ENCODE data around the gene GINS3. TPM values are rescaled to one million over a fixed set of nuclear protein-coding genes. Genes with fewer than 3 reads are reported as not detected.

The GINS3 gene
- total and polyA plus RNA-seq, 4 donors, result 0.59 to 2.2 (median 1.4) TPM

- no peak for ATAC-seq (ENCODE audit: low FRiP score)
- Histone ChIP-seq H3K9me3 (ENCODE audit: control insufficient read depth, low read length) (no peaks in the 10 kb centered on the region), H3K4me1 (ENCODE audit: control insufficient read depth in 1 of 2, insufficient read depth in 2 of 2, low read length in 2 of 2) (no peaks in the 10 kb centered on the region), H3K27ac (ENCODE audit: low read depth in 1 of 2, low read length in 2 of 2) (no peak overlapping the region), H3K4me3 (ENCODE audit: low read length in 2 of 2) (no peak overlapping the region), H3K27me3 (ENCODE audit: control insufficient read depth in 1 of 2, insufficient read depth in 2 of 2, low read length in 1 of 2) (no peaks in the 10 kb centered on the region), H3K36me3 (ENCODE audit: control insufficient read depth in 1 of 2, insufficient read depth in 2 of 2, low read length in 1 of 2) (no peaks in the 10 kb centered on the region)
- no peak for DNase-seq
- intact Hi-C loops (cut with DNase I), result no loop called here
- WGBS, 2 donors, result 30 to 38% methylated on average over 5 of the region's 5 CpGs
Observed at GRCh38 chr16:58417600-58417999, 25.3 kb downstream of the GINS3 start.

GRCh38 chr16:58418026-58418425 is 25.8 kb downstream of the GINS3 start:
- 89 to 90% methylated on average over 7 of the region's 7 CpGs for WGBS, 2 donors
- Histone ChIP-seq H3K27ac (ENCODE audit: low read depth in 1 of 2, low read length in 2 of 2) (no peak overlapping the region), H3K27me3 (ENCODE audit: control insufficient read depth in 1 of 2, insufficient read depth in 2 of 2, low read length in 1 of 2) (no peaks in the 10 kb centered on the region), H3K36me3 (ENCODE audit: control insufficient read depth in 1 of 2, insufficient read depth in 2 of 2, low read length in 1 of 2) (no peaks in the 10 kb centered on the region), H3K9me3 (ENCODE audit: control insufficient read depth, low read length) (no peaks in the 10 kb centered on the region), H3K4me3 (ENCODE audit: low read length in 2 of 2) (no peak overlapping the region), H3K4me1 (ENCODE audit: control insufficient read depth in 1 of 2, insufficient read depth in 2 of 2, low read length in 2 of 2) (no peaks in the 10 kb centered on the region)
- DNase-seq, result no peak
- ATAC-seq (ENCODE audit: low FRiP score), result no peak
- intact Hi-C loops (cut with DNase I), result no loop called here

GRCh38 chr16:58418601-58419000 is 26.3 kb downstream of the GINS3 start:
- DNase-seq (no peak), ATAC-seq (ENCODE audit: low FRiP score) (peak; percentile 26)
- Histone ChIP-seq H3K27me3 (ENCODE audit: control insufficient read depth in 1 of 2, insufficient read depth in 2 of 2, low read length in 1 of 2) (no peaks in the 10 kb centered on the region), H3K4me1 (ENCODE audit: control insufficient read depth in 1 of 2, insufficient read depth in 2 of 2, low read length in 2 of 2) (no peaks in the 10 kb centered on the region), H3K9me3 (ENCODE audit: control insufficient read depth, low read length) (no peaks in the 10 kb centered on the region), H3K27ac (ENCODE audit: low read depth in 1 of 2, low read length in 2 of 2) (no peak overlapping the region), H3K4me3 (ENCODE audit: low read length in 2 of 2) (no peak overlapping the region), H3K36me3 (ENCODE audit: control insufficient read depth in 1 of 2, insufficient read depth in 2 of 2, low read length in 1 of 2) (no peaks in the 10 kb centered on the region)
- intact Hi-C loops (cut with DNase I), result no loop called here
- WGBS, 2 donors, result 23 to 25% methylated on average over 4 of the region's 4 CpGs

- Histone ChIP-seq H3K4me1 (ENCODE audit: control insufficient read depth in 1 of 2, insufficient read depth in 2 of 2, low read length in 2 of 2) (no peaks in the 10 kb centered on the region), H3K36me3 (ENCODE audit: control insufficient read depth in 1 of 2, insufficient read depth in 2 of 2, low read length in 1 of 2) (no peaks in the 10 kb centered on the region), H3K27ac (ENCODE audit: low read depth in 1 of 2, low read length in 2 of 2) (no peak overlapping the region), H3K27me3 (ENCODE audit: control insufficient read depth in 1 of 2, insufficient read depth in 2 of 2, low read length in 1 of 2) (no peaks in the 10 kb centered on the region), H3K9me3 (ENCODE audit: control insufficient read depth, low read length) (no peaks in the 10 kb centered on the region), H3K4me3 (ENCODE audit: low read length in 2 of 2) (no peak overlapping the region)
- intact Hi-C loops (cut with DNase I), result no loop called here
- WGBS, 2 donors, result 60% methylated on average over 15 of the region's 15 CpGs
- ATAC-seq (ENCODE audit: low FRiP score) (no peak), DNase-seq (no peak)
Observed at GRCh38 chr16:58419241-58419990, 27.1 kb downstream of the GINS3 start.

- no peak for DNase-seq
- 36 to 42% methylated on average over 7 of the region's 7 CpGs for WGBS, 2 donors
- Histone ChIP-seq H3K27ac (ENCODE audit: low read depth in 1 of 2, low read length in 2 of 2) (no peak overlapping the region), H3K27me3 (ENCODE audit: control insufficient read depth in 1 of 2, insufficient read depth in 2 of 2, low read length in 1 of 2) (no peaks in the 10 kb centered on the region), H3K4me1 (ENCODE audit: control insufficient read depth in 1 of 2, insufficient read depth in 2 of 2, low read length in 2 of 2) (no peaks in the 10 kb centered on the region), H3K9me3 (ENCODE audit: control insufficient read depth, low read length) (no peaks in the 10 kb centered on the region), H3K4me3 (ENCODE audit: low read length in 2 of 2) (no peak overlapping the region), H3K36me3 (ENCODE audit: control insufficient read depth in 1 of 2, insufficient read depth in 2 of 2, low read length in 1 of 2) (no peaks in the 10 kb centered on the region)
- intact Hi-C loops (cut with DNase I), result no loop called here
- no peak for ATAC-seq (ENCODE audit: low FRiP score)
Observed at GRCh38 chr16:58421059-58421458, 28.8 kb downstream of the GINS3 start.

GRCh38 chr16:58421529-58421928 is 29.3 kb downstream of the GINS3 start:
- no peak for DNase-seq
- H3K27ac ChIP-seq (ENCODE audit: low read depth in 1 of 2, low read length in 2 of 2), result no peak overlapping the region
- H3K4me1 ChIP-seq (ENCODE audit: control insufficient read depth in 1 of 2, insufficient read depth in 2 of 2, low read length in 2 of 2), result no peaks in the 10 kb centered on the region
- WGBS, 2 donors, result 53 to 59% methylated on average over 5 of the region's 5 CpGs
- no peaks in the 10 kb centered on the region for H3K9me3 ChIP-seq (ENCODE audit: control insufficient read depth, low read length)
- H3K27me3 ChIP-seq (ENCODE audit: control insufficient read depth in 1 of 2, insufficient read depth in 2 of 2, low read length in 1 of 2), result no peaks in the 10 kb centered on the region
- no peak for ATAC-seq (ENCODE audit: low FRiP score)
- no peak overlapping the region for H3K4me3 ChIP-seq (ENCODE audit: low read length in 2 of 2)
- no peaks in the 10 kb centered on the region for H3K36me3 ChIP-seq (ENCODE audit: control insufficient read depth in 1 of 2, insufficient read depth in 2 of 2, low read length in 1 of 2)
- intact Hi-C loops (cut with DNase I), result no loop called here

- WGBS, 2 donors, result 48 to 53% methylated on average over 4 of the region's 4 CpGs
- no peak overlapping the region for H3K27ac ChIP-seq (ENCODE audit: low read depth in 1 of 2, low read length in 2 of 2)
- no peaks in the 10 kb centered on the region for H3K4me1 ChIP-seq (ENCODE audit: control insufficient read depth in 1 of 2, insufficient read depth in 2 of 2, low read length in 2 of 2)
- intact Hi-C loops (cut with DNase I), result no loop called here
- H3K4me3 ChIP-seq (ENCODE audit: low read length in 2 of 2), result no peak overlapping the region
- H3K9me3 ChIP-seq (ENCODE audit: control insufficient read depth, low read length), result no peaks in the 10 kb centered on the region
- H3K27me3 ChIP-seq (ENCODE audit: control insufficient read depth in 1 of 2, insufficient read depth in 2 of 2, low read length in 1 of 2), result no peaks in the 10 kb centered on the region
- ATAC-seq (ENCODE audit: low FRiP score) (no peak), DNase-seq (no peak)
- no peaks in the 10 kb centered on the region for H3K36me3 ChIP-seq (ENCODE audit: control insufficient read depth in 1 of 2, insufficient read depth in 2 of 2, low read length in 1 of 2)
Observed at GRCh38 chr16:58422809-58423208, 30.5 kb downstream of the GINS3 start.

- DNase-seq, result no peak
- intact Hi-C loops (cut with DNase I), result no loop called here
- Histone ChIP-seq H3K36me3 (ENCODE audit: control insufficient read depth in 1 of 2, insufficient read depth in 2 of 2, low read length in 1 of 2) (no peaks in the 10 kb centered on the region), H3K9me3 (ENCODE audit: control insufficient read depth, low read length) (no peaks in the 10 kb centered on the region), H3K27ac (ENCODE audit: low read depth in 1 of 2, low read length in 2 of 2) (no peak overlapping the region), H3K4me3 (ENCODE audit: low read length in 2 of 2) (no peak overlapping the region), H3K27me3 (ENCODE audit: control insufficient read depth in 1 of 2, insufficient read depth in 2 of 2, low read length in 1 of 2) (no peaks in the 10 kb centered on the region), H3K4me1 (ENCODE audit: control insufficient read depth in 1 of 2, insufficient read depth in 2 of 2, low read length in 2 of 2) (no peaks in the 10 kb centered on the region)
- WGBS, 2 donors, result 86 to 88% methylated on average over 8 of the region's 8 CpGs
- ATAC-seq (ENCODE audit: low FRiP score), result no peak
Observed at GRCh38 chr16:58425245-58425644, 33.0 kb downstream of the GINS3 start.

GRCh38 chr16:58425756-58426494 is 33.7 kb downstream of the GINS3 start:
- Histone ChIP-seq H3K9me3 (ENCODE audit: control insufficient read depth, low read length) (no peaks in the 10 kb centered on the region), H3K27ac (ENCODE audit: low read depth in 1 of 2, low read length in 2 of 2) (no peak overlapping the region), H3K4me3 (ENCODE audit: low read length in 2 of 2) (no peak overlapping the region), H3K36me3 (ENCODE audit: control insufficient read depth in 1 of 2, insufficient read depth in 2 of 2, low read length in 1 of 2) (no peaks in the 10 kb centered on the region), H3K27me3 (ENCODE audit: control insufficient read depth in 1 of 2, insufficient read depth in 2 of 2, low read length in 1 of 2) (no peaks in the 10 kb centered on the region), H3K4me1 (ENCODE audit: control insufficient read depth in 1 of 2, insufficient read depth in 2 of 2, low read length in 2 of 2) (no peaks in the 10 kb centered on the region)
- DNase-seq (peak in 1 of 2 donors; percentile 66), ATAC-seq (ENCODE audit: low FRiP score) (no peak)
- 66 to 70% methylated on average over 10 of the region's 10 CpGs for WGBS, 2 donors
- intact Hi-C loops (cut with DNase I), result no loop called here

Data from aorta (tissue), 5 donors.